IMR-90 (cell line): ENCODE data around the gene DNAJC12. TPM values are rescaled to one million over a fixed set of nuclear protein-coding genes. Genes with fewer than 3 reads are reported as not detected.

Source experiments
- ATAC-seq: fragments of 200-7000 bp; cut with Tn5 transposase; 2 replicates; pipeline ENCODE4 v1.9.1; 2020; ENCODE audit warnings: low read depth, mild to moderate bottlenecking, moderate library complexity
- BruUV-seq: library from RNA; stranded (reverse); fragments of 400-500 nt; replicated peaks from 2 replicates; lab custom pipeline; 2021; lab: Mats Ljungman, UMichigan
- CTCF ChIA-PET: fragments of 300-600 bp; formaldehyde crosslinking; extraction: SDS; loops from one replicate; lab custom pipeline; 2021; ENCODE audit warnings: antibody characterized with exemption; lab: Yijun Ruan, JAX
- POLR2A ChIA-PET: fragments of 300-600 bp; sonication (Branson Sonifier 250); formaldehyde crosslinking; loops from one replicate; lab custom pipeline; 2022; ENCODE audit warnings: antibody characterized with exemption; ENCODE audit not compliant: unreplicated experiment; lab: Charles Lee
- DNase-seq: peaks from one replicate; pipeline ENCODE4 v3.0.0; 2013
- H2AFZ ChIP-seq: replicated peaks from 2 replicates; pipeline ENCODE3; 2013; ENCODE audit warnings: low read length, mild to moderate bottlenecking; ENCODE audit not compliant: poor library complexity
- H2AK5ac ChIP-seq: 2 replicates; pipeline ENCODE4 v1.6.1; 2013; ENCODE audit warnings: low read depth, low read length, inconsistent platforms
- H2AK9ac ChIP-seq: replicated peaks from 2 replicates; pipeline ENCODE3; 2013; ENCODE audit warnings: mild to moderate bottlenecking, low read depth, low read length, moderate library complexity; ENCODE audit not compliant: poor library complexity
- H2BK120ac ChIP-seq: 2 replicates; pipeline ENCODE4 v1.6.1; 2013; ENCODE audit warnings: low read depth, low read length, inconsistent platforms
- H2BK15ac ChIP-seq: 3 replicates; pipeline ENCODE4 v1.6.1; 2013; ENCODE audit warnings: low read depth, low read length, inconsistent platforms
- H2BK20ac ChIP-seq: 2 replicates; pipeline ENCODE4 v1.6.1; 2013; ENCODE audit warnings: low read depth, mild to moderate bottlenecking, inconsistent platforms, low read length, moderate library complexity
- H2BK5ac ChIP-seq: 2 replicates; pipeline ENCODE4 v1.6.1; 2013; ENCODE audit warnings: mild to moderate bottlenecking, low read depth, low read length, inconsistent platforms; ENCODE audit not compliant: poor library complexity, severe bottlenecking
- H3K14ac ChIP-seq: replicated peaks from 2 replicates; pipeline ENCODE4 v1.6.1; 2013; ENCODE audit warnings: low read depth, low read length, inconsistent platforms
- H3K18ac ChIP-seq: 2 replicates; pipeline ENCODE4 v1.6.1; 2013; ENCODE audit warnings: low read depth, low read length, control low read depth
- H3K23ac ChIP-seq: 2 replicates; pipeline ENCODE4 v1.6.1; 2013; ENCODE audit warnings: low read depth, low read length, inconsistent platforms
- H3K27ac ChIP-seq: 2 replicates; pipeline ENCODE4 v1.5.1; 2013; ENCODE audit warnings: mild to moderate bottlenecking, control low read depth, low read length; ENCODE audit not compliant: insufficient read depth
- H3K27me3 ChIP-seq: 2 replicates; pipeline ENCODE4 v1.6.1; 2013; ENCODE audit warnings: low read length; ENCODE audit not compliant: control insufficient read depth, insufficient read depth
- H3K36me3 ChIP-seq: 2 replicates; pipeline ENCODE4 v1.6.1; 2013; ENCODE audit warnings: low read length, mixed read lengths; ENCODE audit not compliant: control insufficient read depth, insufficient read depth
- H3K4ac ChIP-seq: 2 replicates; pipeline ENCODE4 v1.6.1; 2013; ENCODE audit warnings: low read depth, low read length, inconsistent platforms
- H3K4me1 ChIP-seq: 2 replicates; pipeline ENCODE4 v1.6.1; 2013; ENCODE audit warnings: low read length, mixed read lengths; ENCODE audit not compliant: control insufficient read depth, insufficient read depth
- H3K4me2 ChIP-seq: 2 replicates; pipeline ENCODE4 v1.6.1; 2013; ENCODE audit warnings: low read depth, mild to moderate bottlenecking, control low read depth, low read length, moderate library complexity
- H3K4me3 ChIP-seq: 2 replicates; pipeline ENCODE4 v1.5.1; 2013; ENCODE audit warnings: low read depth, mild to moderate bottlenecking, control low read depth, low read length, moderate library complexity; ENCODE audit not compliant: insufficient read depth
- H3K56ac ChIP-seq: 2 replicates; pipeline ENCODE4 v1.6.1; 2013; ENCODE audit warnings: low read length, inconsistent platforms; ENCODE audit not compliant: insufficient read depth; ENCODE audit errors: extremely low read depth
- H3K79me1 ChIP-seq, 2 experiments: 2 replicates each; pipeline ENCODE4 v1.6.1; 2013; ENCODE audit warnings: low read length in 2 of 2, inconsistent platforms in 1 of 2, low read depth in 1 of 2
- H3K9ac ChIP-seq: 2 replicates; pipeline ENCODE4 v1.6.1; 2013; ENCODE audit warnings: low read depth, low read length, control low read depth
- H3K9me1 ChIP-seq: 2 replicates; pipeline ENCODE4 v1.6.1; 2013; ENCODE audit warnings: low read length, inconsistent platforms; ENCODE audit not compliant: insufficient read depth
- H3K9me3 ChIP-seq: 2 replicates; pipeline ENCODE4 v1.6.1; 2013; ENCODE audit warnings: low read length; ENCODE audit not compliant: control insufficient read depth, insufficient read depth
- H4K20me1 ChIP-seq: 2 replicates; pipeline ENCODE4 v1.6.1; 2013; ENCODE audit warnings: low read length, inconsistent platforms; ENCODE audit not compliant: insufficient read depth
- H4K5ac ChIP-seq: 2 replicates; pipeline ENCODE4 v1.6.1; 2013; ENCODE audit warnings: mild to moderate bottlenecking, low read depth, low read length, control low read depth
- H4K8ac ChIP-seq, 2 experiments: 2 replicates each; pipeline ENCODE4 v1.6.1; 2013; ENCODE audit warnings: low read depth in 2 of 2, low read length in 2 of 2, control low read depth in 1 of 2, inconsistent platforms in 1 of 2
- H4K91ac ChIP-seq: 2 replicates; pipeline ENCODE4 v1.6.1; 2013; ENCODE audit warnings: low read depth, low read length, inconsistent platforms; ENCODE audit not compliant: insufficient read depth
- CEBPB ChIP-seq: IDR thresholded peaks from 2 replicates; pipeline ENCODE4 v1.6.1; 2012; ENCODE audit warnings: low read depth, low read length, improper control_type of control experiment
- RCOR1 ChIP-seq: IDR thresholded peaks from 2 replicates; pipeline ENCODE4 v1.6.1; 2012; ENCODE audit warnings: mild to moderate bottlenecking, low read length, improper control_type of control experiment; ENCODE audit not compliant: insufficient replicate concordance
- SMC3 ChIP-seq: fragments of 150-350 bp; IDR thresholded peaks from 2 replicates; pipeline ENCODE4 v1.6.1; 2016; ENCODE audit warnings: low read depth, mild to moderate bottlenecking, antibody characterized with exemption, low read length, moderate library complexity
- WGBS, 2 experiments: methylation state at CpG; one replicate each; pipeline versions ENCODE4 v1.1.5 to v1.1.7; 2013; ENCODE audit warnings: missing lambda C conversion rate in 2 of 2; ENCODE audit not compliant: insufficient read length in 1 of 2; ENCODE audit errors: extremely low coverage in 2 of 2; 5-methylcytosine and 5-hydroxymethylcytosine counted together
- dilution Hi-C: fragments of 300-500 bp; cut with HindIII; formaldehyde crosslinking; loops from one replicate; pipeline ENCODE4 v1.14.3; 2018; ENCODE audit warnings: low sequenced_read_pairs; ENCODE audit not compliant: unreplicated experiment
- in situ Hi-C: fragments of 300-500 bp; cut with MboI; formaldehyde crosslinking; loops from 3 replicates; pipeline ENCODE4 v1.14.3; 2019; ENCODE audit warnings: low sequenced_read_pairs, inconsistent platforms, mixed read lengths
- intact Hi-C: fragments of 100-400 bp; cut with micrococcal nuclease; formaldehyde crosslinking; loops from 2 replicates; pipeline ENCODE4 v1.10.0; 2022
- polyA plus RNA-seq, 3 experiments: library from polyadenylated mRNA; depleted of rRNA; stranded (reverse); fragments of >200 nt; gene quantifications; 2 replicates each; pipeline ENCODE4 v1.2.3, GENCODE V29; 2012; ENCODE audit warnings: low replicate concordance in 1 of 3
- total RNA-seq: library from RNA; depleted of rRNA; stranded (reverse); fragments of >200 nt; gene quantifications from 2 replicates; pipeline ENCODE4 v1.2.3, GENCODE V29; 2012

Gene DNAJC12
- total and polyA plus RNA-seq, 2 of the 4 experiments (the other 2 are of a cell fraction): 2.3 to 2.9 TPM

DNA sequence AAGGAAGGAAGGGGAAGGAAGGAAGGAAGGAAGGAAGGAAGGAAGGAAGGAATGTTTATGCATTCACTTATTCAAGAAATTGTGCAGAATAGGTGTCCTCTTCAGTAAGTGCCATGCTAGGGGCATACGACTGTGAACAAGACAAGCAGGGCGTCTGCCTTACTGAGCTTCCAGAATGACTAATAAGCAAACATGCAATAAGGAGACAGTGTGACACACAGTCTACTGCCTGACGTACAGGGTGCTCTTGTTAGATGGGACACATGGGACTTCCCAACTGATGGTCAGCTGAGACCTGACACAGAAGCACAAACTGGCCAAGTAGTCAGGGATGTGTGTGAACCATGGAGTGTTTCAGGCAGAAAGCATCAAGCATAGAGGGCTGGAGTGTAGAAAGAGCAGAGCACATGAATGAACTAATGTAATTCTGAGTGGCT is 18.2 kb downstream of the DNAJC12 start:
- Histone ChIP-seq H4K91ac (no peak overlapping the region), H3K79me1 (no peaks in the 10 kb centered on the region), H2BK5ac (no peak overlapping the region), H3K4me2 (no peak overlapping the region), H3K9me3 (no peaks in the 10 kb centered on the region), H2BK15ac (no peak overlapping the region), H2AK5ac (no peak overlapping the region), H2BK20ac (no peak overlapping the region), H3K9ac (no peak overlapping the region), H4K5ac (no peak overlapping the region), H4K20me1 (no peaks in the 10 kb centered on the region), H2AK9ac (no peak overlapping the region), H3K4me3 (no peak overlapping the region), H4K8ac (no peak overlapping the region), H2AFZ (peak overlapping the region; percentile 75), H3K14ac (no peak overlapping the region), H3K36me3 (no peaks in the 10 kb centered on the region), H3K4ac (no peak overlapping the region), H3K4me1 (no peaks in the 10 kb centered on the region), H3K27ac (no peak overlapping the region), H3K23ac (no peak overlapping the region; the same call in 1 of the 2 replicates), H3K56ac (no peak overlapping the region), H3K9me1 (no peaks in the 10 kb centered on the region), H3K18ac (no peak overlapping the region), H2BK120ac (no peak overlapping the region), H3K27me3 (no peaks in the 10 kb centered on the region)
- in situ Hi-C loops (no loop called here), dilution Hi-C loops (no loop called here), intact Hi-C loops (no loop called here)
- DNase-seq: peak; percentile 44
- BruUV-seq: no TSS peak
- no peak for TF ChIP-seq RCOR1
- TF ChIP-seq CEBPB: peak; percentile 34; the same call in 1 of the 2 replicates
- TF ChIP-seq SMC3: no peak
- 0 out of 2 replicates have a peak, but pooled peaks have one; percentile 10 for ATAC-seq
- ChIA-PET CTCF (no interaction called here), POLR2A (no interaction called here)
- no CpG with 5 or more reads among the region's 3 CpGs for WGBS, 2 experiments
